ENCODE data around the gene DSE. TPM values are rescaled to one million over a fixed set of nuclear protein-coding genes. Genes with fewer than 3 reads are reported as not detected.

Gene DSE
- polyA plus RNA-seq, 2 of the 4 experiments (the other 2 are of a cell fraction): 20.2 to 22.7 TPM

- TF ChIP-seq REST (IDR thresholded peaks at IDR 0.05) (no peak), JUN (IDR thresholded peaks at IDR 0.05) (0 out of 5 replicates have a peak, but pooled peaks of 1 of the 2 experiments have one; percentile 18), RAD21 (conservative IDR thresholded peaks at IDR 0.05 in 1 of 2, IDR thresholded peaks at IDR 0.05 in 1 of 2) (no peak), CEBPB (IDR thresholded peaks at IDR 0.05) (no peak), HOXB5 (CRISPR knock-in tag; IDR thresholded peaks at IDR 0.05) (no peak), ZFP36 (IDR thresholded peaks at IDR 0.05; ENCODE audit: borderline replicate concordance, partially characterized antibody) (no peak), POLR2AphosphoS2 (conservative IDR thresholded peaks at IDR 0.05; ENCODE audit: low read length) (no peak)
- ATAC-seq (peak; percentile 68 to 69; a peak in 5 of 6 replicates), FAIRE-seq (no peak), DNase-seq (ENCODE audit: low read depth in 1 of 2, low spot score in 1 of 2) (peak in 1 of 2 experiments; percentile 7)
- POLR2A ChIA-PET: no interaction called here
- Histone ChIP-seq H3K4me1 (peaks cover 22% of the 10 kb centered on the region), H3K27ac (peak overlapping the region; percentile 39 to 72; a peak in 3 of 6 replicates), H3K9me3 (no peaks in the 10 kb centered on the region), H3K4me2 (peak overlapping the region; percentile 55), H3K4me3 (no peak overlapping the region)
- WGBS (ENCODE audit: missing lambda C conversion rate): 0% methylated on average over 2 of the region's 2 CpGs
- CTCF ChIA-PET: interaction anchor here (1.3 to 1.5 kb wide), 2 partner anchors 114 to 160 kb away, joined by 3 to 7 read pairs; no protein-coding TSS in a partner anchor
These were observed 76.8 kb downstream of the DSE start for GRCh38 chr6:116447496-116448011.

- no peak for FAIRE-seq
- H3K4me2 ChIP-seq: no peak overlapping the region
- WGBS (ENCODE audit: missing lambda C conversion rate): 97% methylated on average over 1 of the region's 1 CpG
- no peak for ATAC-seq
- no peak overlapping the region for H3K27ac ChIP-seq
- H3K9me3 ChIP-seq: no peaks in the 10 kb centered on the region
- no peak for DNase-seq (ENCODE audit: low read depth in 1 of 2, low spot score in 1 of 2)
- ChIA-PET CTCF (interaction anchor here (0.7 kb wide), 1 partner anchor 27 kb away, joined by 3 read pairs; no protein-coding TSS in a partner anchor), POLR2A (no interaction called here)
- peaks cover 22% of the 10 kb centered on the region for H3K4me1 ChIP-seq
- H3K4me3 ChIP-seq: no peak overlapping the region
- TF ChIP-seq TP53 (CRISPR knock-in tag; IDR thresholded peaks at IDR 0.05) (no peak), HEYL (CRISPR knock-in tag; IDR thresholded peaks at IDR 0.05) (no peak), ELK1 (IDR thresholded peaks at IDR 0.05; ENCODE audit: low read depth, low read length) (no peak), GATA3 (IDR thresholded peaks at IDR 0.05; ENCODE audit: borderline replicate concordance) (no peak), JUN (IDR thresholded peaks at IDR 0.05) (no peak), MAX (IDR thresholded peaks at IDR 0.05) (no peak), ZNF302 (CRISPR knock-in tag; IDR thresholded peaks at IDR 0.05) (no peak), ZSCAN20 (CRISPR knock-in tag; IDR thresholded peaks at IDR 0.05) (no peak), BCL3 (IDR thresholded peaks at IDR 0.05) (no peak), RCOR1 (IDR thresholded peaks at IDR 0.05; ENCODE audit: low read depth, low read length) (no peak), CBX8 (IDR thresholded peaks at IDR 0.05) (no peak), EHMT2 (IDR thresholded peaks at IDR 0.05; ENCODE audit: low read depth) (no peak), HES2 (IDR thresholded peaks at IDR 0.05) (no peak), KDM1A (IDR thresholded peaks at IDR 0.05; ENCODE audit: low read depth) (no peak), CBX2 (IDR thresholded peaks at IDR 0.05; ENCODE audit: borderline replicate concordance, low read depth) (no peak), E2F6 (IDR thresholded peaks at IDR 0.05; ENCODE audit: borderline replicate concordance, low read depth) (no peak), USF2 (IDR thresholded peaks at IDR 0.05) (no peak)
These were observed 78.8 kb downstream of the DSE start for GRCh38 chr6:116449565-116449964.
